IMR-90 (cell line): Measurements from ENCODE around the gene ADGRV1.

Experiments used
- BHLHE40 ChIP-seq: fragments of 150-350 bp; IDR thresholded peaks from 2 replicates; pipeline ENCODE4 v1.6.1; 2016; ENCODE audit warnings: mild to moderate bottlenecking, low read depth, low read length
- CEBPB ChIP-seq: IDR thresholded peaks from 2 replicates; pipeline ENCODE4 v1.6.1; 2012; ENCODE audit warnings: low read depth, low read length, improper control_type of control experiment
- CTCF ChIP-seq: conservative IDR thresholded peaks from 2 replicates; pipeline ENCODE4 v1.5.1; 2012; ENCODE audit warnings: mild to moderate bottlenecking, low read depth, low read length, improper control_type of control experiment
- ELK1 ChIP-seq: fragments of 150-350 bp; IDR thresholded peaks from 2 replicates; pipeline ENCODE4 v1.6.1; 2016; ENCODE audit warnings: low read depth, mild to moderate bottlenecking, low read length, moderate library complexity, borderline replicate concordance
- POLR2A ChIP-seq: IDR thresholded peaks from 2 replicates; pipeline ENCODE4 v1.6.1; 2012; ENCODE audit warnings: mild to moderate bottlenecking, low read depth, low read length
- RAD21 ChIP-seq: IDR thresholded peaks from 2 replicates; pipeline ENCODE4 v1.6.1; 2012; ENCODE audit warnings: low read length, improper control_type of control experiment
- SMC3 ChIP-seq: fragments of 150-350 bp; IDR thresholded peaks from 2 replicates; pipeline ENCODE4 v1.6.1; 2016; ENCODE audit warnings: low read depth, mild to moderate bottlenecking, antibody characterized with exemption, low read length, moderate library complexity
- USF2 ChIP-seq: fragments of 150-350 bp; IDR thresholded peaks from 2 replicates; pipeline ENCODE4 v1.6.1; 2017; ENCODE audit warnings: mild to moderate bottlenecking, antibody characterized with exemption, low read length, low read depth

DNA sequence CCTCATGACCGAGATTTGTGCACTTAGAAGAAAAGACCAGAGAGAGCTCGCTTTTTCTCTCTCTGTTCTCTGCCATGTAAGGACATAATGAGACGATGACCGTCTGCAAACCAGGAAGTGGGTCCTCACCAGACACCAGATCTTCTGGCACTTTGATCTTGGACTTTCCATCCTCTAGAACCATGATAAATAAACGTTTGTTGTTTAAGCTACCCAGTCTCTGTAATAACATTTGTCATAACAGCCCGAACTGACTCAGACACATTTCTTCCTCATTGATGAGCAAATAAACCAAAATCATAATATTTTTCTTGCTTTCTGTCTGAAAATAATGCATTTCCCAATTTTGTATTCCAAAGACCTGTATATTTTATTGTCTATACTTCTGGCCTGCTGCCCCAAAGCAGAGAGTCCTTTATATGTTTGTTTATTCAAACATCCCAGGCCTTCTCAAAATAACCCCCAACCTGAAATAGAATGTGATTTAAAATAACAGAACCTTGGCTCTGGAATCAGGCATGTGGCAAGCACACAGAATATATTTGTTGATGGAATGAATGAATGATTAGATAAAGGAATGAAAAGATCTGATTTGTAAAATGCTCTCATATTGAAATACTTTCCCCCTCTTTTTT, 396.5 kb downstream of the ADGRV1 start:
- TF ChIP-seq POLR2A = no peak
- no peak for TF ChIP-seq CTCF
- TF ChIP-seq RAD21 = no peak
- TF ChIP-seq SMC3 = no peak
- TF ChIP-seq ELK1 = no peak
- no peak for TF ChIP-seq BHLHE40
- no peak for TF ChIP-seq CEBPB
- TF ChIP-seq USF2 = no peak
